H9 (cell line): ENCODE data around the gene LRP8. TPM values are rescaled to one million over a fixed set of nuclear protein-coding genes. Genes with fewer than 3 reads are reported as not detected.
A peak's percentile ranks its signal among the peaks of the same experiment; 100 is the strongest.

Experiments used
- DNase-seq: peaks from one replicate; pipeline ENCODE4 v3.0.0-alpha.2; 2017
- H2AFZ ChIP-seq: one replicate; pipeline ENCODE4 v1.6.1; 2013; ENCODE audit warnings: mild to moderate bottlenecking, low read length, control low read depth, moderate library complexity
- H2AK5ac ChIP-seq: 2 replicates; pipeline ENCODE4 v1.6.1; 2013; ENCODE audit warnings: low read length, control low read depth, mixed read lengths; ENCODE audit not compliant: insufficient read length
- H2BK120ac ChIP-seq: one replicate; pipeline ENCODE4 v1.6.1; 2013; ENCODE audit warnings: low read depth, mild to moderate bottlenecking, low read length, control low read depth, inconsistent platforms; ENCODE audit not compliant: poor library complexity, severe bottlenecking
- H2BK12ac ChIP-seq: 2 replicates; pipeline ENCODE4 v1.6.1; 2013; ENCODE audit warnings: low read length, control low read depth, mixed read lengths, low read depth; ENCODE audit not compliant: insufficient read length
- H2BK15ac ChIP-seq: 2 replicates; pipeline ENCODE4 v1.6.1; 2013; ENCODE audit warnings: low read depth, low read length, control low read depth
- H2BK20ac ChIP-seq: one replicate; pipeline ENCODE4 v1.6.1; 2013; ENCODE audit warnings: low read depth, mild to moderate bottlenecking, low read length, control low read depth, inconsistent platforms; ENCODE audit not compliant: poor library complexity, severe bottlenecking
- H2BK5ac ChIP-seq: 2 replicates; pipeline ENCODE4 v1.6.1; 2013; ENCODE audit warnings: low read length, control low read depth, mixed read lengths; ENCODE audit not compliant: insufficient read length
- H3K14ac ChIP-seq: 2 replicates; pipeline ENCODE4 v1.6.1; 2013; ENCODE audit warnings: low read length, control low read depth; ENCODE audit not compliant: insufficient read depth
- H3K18ac ChIP-seq: 2 replicates; pipeline ENCODE4 v1.6.1; 2013; ENCODE audit warnings: low read depth, mild to moderate bottlenecking, mixed read lengths, low read length, control low read depth; ENCODE audit not compliant: insufficient read length
- H3K23ac ChIP-seq: 2 replicates; pipeline ENCODE4 v1.6.1; 2013; ENCODE audit warnings: low read length, control low read depth, mixed read lengths, low read depth; ENCODE audit not compliant: insufficient read length
- H3K23me2 ChIP-seq: 2 replicates; pipeline ENCODE4 v1.6.1; 2013; ENCODE audit warnings: low read depth, mild to moderate bottlenecking, mixed read lengths, low read length, control low read depth; ENCODE audit not compliant: insufficient read length, poor library complexity, severe bottlenecking
- H3K27ac ChIP-seq: 2 replicates; pipeline ENCODE4 v1.5.1; 2013; ENCODE audit warnings: low read length, control low read depth, mixed read lengths, low read depth; ENCODE audit not compliant: insufficient read length
- H3K27me3 ChIP-seq: 2 replicates; pipeline ENCODE4 v1.6.1; 2013; ENCODE audit warnings: low read length, control low read depth, inconsistent platforms; ENCODE audit not compliant: insufficient read depth
- H3K4ac ChIP-seq: 2 replicates; pipeline ENCODE4 v1.6.1; 2013; ENCODE audit warnings: low read depth, mild to moderate bottlenecking, control low read depth, inconsistent platforms, low read length, moderate library complexity
- H3K4me1 ChIP-seq: 2 replicates; pipeline ENCODE4 v1.6.1; 2013; ENCODE audit warnings: low read length, control low read depth, inconsistent platforms; ENCODE audit not compliant: insufficient read depth
- H3K4me2 ChIP-seq: 2 replicates; pipeline ENCODE4 v1.6.1; 2013; ENCODE audit warnings: low read length, control low read depth, mixed read lengths; ENCODE audit not compliant: insufficient read length, insufficient read depth
- H3K56ac ChIP-seq: 2 replicates; pipeline ENCODE4 v1.6.1; 2013; ENCODE audit warnings: low read depth, mild to moderate bottlenecking, mixed read lengths, low read length, control low read depth; ENCODE audit not compliant: insufficient read length
- H3K79me1 ChIP-seq: 2 replicates; pipeline ENCODE4 v1.6.1; 2013; ENCODE audit warnings: low read depth, mild to moderate bottlenecking, moderate library complexity, low read length, control low read depth, inconsistent platforms; ENCODE audit not compliant: insufficient read depth, poor library complexity, severe bottlenecking
- H3K79me2 ChIP-seq: 2 replicates; pipeline ENCODE4 v1.6.1; 2013; ENCODE audit warnings: low read length, control low read depth, inconsistent platforms; ENCODE audit not compliant: insufficient read depth
- H3K9ac ChIP-seq: 2 replicates; pipeline ENCODE4 v1.6.1; 2013; ENCODE audit warnings: low read length, control low read depth, mixed read lengths; ENCODE audit not compliant: insufficient read length; ENCODE audit errors: extremely low read depth
- H3K9me3 ChIP-seq: one replicate; pipeline ENCODE4 v1.6.1; 2013; ENCODE audit warnings: low read depth, low read length, inconsistent platforms; ENCODE audit not compliant: control insufficient read depth
- H3T11ph ChIP-seq: one replicate; pipeline ENCODE4 v1.6.1; 2013; ENCODE audit warnings: mild to moderate bottlenecking, low read length, control low read depth, inconsistent platforms
- H4K20me1 ChIP-seq: one replicate; pipeline ENCODE4 v1.6.1; 2013; ENCODE audit not compliant: control insufficient read depth, insufficient read length, insufficient read depth
- H4K5ac ChIP-seq: 2 replicates; pipeline ENCODE4 v1.6.1; 2013; ENCODE audit warnings: low read depth, mild to moderate bottlenecking, mixed read lengths, low read length, control low read depth; ENCODE audit not compliant: insufficient read length
- H4K8ac ChIP-seq: replicated peaks from 2 replicates; pipeline ENCODE4 v1.6.1; 2013; ENCODE audit warnings: low read length, control low read depth, mixed read lengths, low read depth; ENCODE audit not compliant: insufficient read length
- H4K91ac ChIP-seq: 2 replicates; pipeline ENCODE4 v1.6.1; 2013; ENCODE audit warnings: low read depth, mild to moderate bottlenecking, moderate library complexity, mixed read lengths, low read length, control low read depth; ENCODE audit not compliant: insufficient read length
- H3K27ac Mint-ChIP-seq, 3 experiments: 2 replicates in 2 of 3; 3 replicates in 1 of 3; pipeline ENCODE4 v1.8.0; 2020 to 2021; ENCODE audit warnings: mixed read lengths in 3 of 3, mild to moderate bottlenecking in 1 of 3, moderate library complexity in 1 of 3
- H3K27me3 Mint-ChIP-seq: 2 replicates; pipeline ENCODE4 v1.8.0; 2021; ENCODE audit warnings: low read depth, mild to moderate bottlenecking, moderate library complexity, mixed read lengths
- H3K36me3 Mint-ChIP-seq, 3 experiments: 2 replicates in 2 of 3; 3 replicates in 1 of 3; pipeline ENCODE4 v1.8.0; 2020 to 2021; ENCODE audit warnings: low read depth in 3 of 3, mixed read lengths in 3 of 3; ENCODE audit not compliant: insufficient read depth in 1 of 3
- H3K4me1 Mint-ChIP-seq, 2 experiments: 2 replicates each; pipeline ENCODE4 v1.8.0; 2020; ENCODE audit warnings: mixed read lengths in 2 of 2
- H3K4me3 Mint-ChIP-seq, 2 experiments: 2 replicates in 1 of 2; 3 replicates in 1 of 2; pipeline ENCODE4 v1.8.0; 2020 to 2021; ENCODE audit warnings: mild to moderate bottlenecking in 2 of 2, mixed read lengths in 2 of 2, moderate library complexity in 1 of 2
- H3K9me3 Mint-ChIP-seq, 2 experiments: 2 replicates in 1 of 2; 3 replicates in 1 of 2; pipeline ENCODE4 v1.8.0; 2020; ENCODE audit warnings: mild to moderate bottlenecking in 2 of 2, mixed read lengths in 2 of 2, moderate library complexity in 1 of 2
- WGBS: extraction: QIAGEN DNeasy Blood & Tissue Kit; methylation state at CpG from one replicate; pipeline ENCODE4 v1.1.7; 2013; ENCODE audit warnings: missing lambda C conversion rate, low lambda C conversion rate, mixed read lengths; ENCODE audit not compliant: insufficient read length; ENCODE audit errors: extremely low coverage; 5-methylcytosine and 5-hydroxymethylcytosine counted together
- total RNA-seq: library from RNA; stranded (reverse); gene quantifications from 2 replicates; pipeline ENCODE4 v1.2.1, GENCODE V29; 2021
- TF ChIP-seq, protein P1 (sequence below): fragments of 200-600 bp; sonication (generic); conservative IDR thresholded peaks from 3 replicates; pipeline ENCODE4 v1.8.0; 2021; ENCODE audit warnings: antibody characterized with exemption, mild to moderate bottlenecking

The LRP8 gene
- total RNA-seq, 1 experiment from 2014 or later = 78.6 TPM

DNA sequence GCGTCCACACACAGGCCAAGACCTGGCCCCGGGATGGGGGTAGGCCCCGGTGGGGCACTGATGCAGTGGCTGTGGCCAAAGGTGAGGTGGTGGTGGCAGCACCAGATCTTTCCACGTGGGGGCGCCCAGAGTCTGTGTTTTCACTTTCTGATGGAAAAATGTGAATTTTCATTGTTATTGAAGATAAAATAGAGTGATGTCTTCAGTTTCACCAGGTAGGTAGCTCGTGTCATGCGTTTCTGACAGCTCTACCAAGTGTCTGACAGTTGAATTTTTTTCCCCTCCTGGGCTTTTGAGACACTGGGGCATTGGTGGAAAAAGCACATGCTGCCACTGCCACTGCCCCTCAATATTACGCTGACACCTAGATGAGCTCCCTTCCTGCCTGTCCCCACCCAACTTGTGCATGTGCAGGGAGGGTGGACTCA lies 49.6 kb downstream of the LRP8 start:
- Histone ChIP-seq H3K27me3 (no peaks in the 10 kb centered on the region), H2AFZ (no peak overlapping the region), H3K23ac (no peak overlapping the region), H4K20me1 (no peaks in the 10 kb centered on the region), H3K79me2 (no peaks in the 10 kb centered on the region), H4K8ac (no peak overlapping the region), H4K5ac (no peak overlapping the region), H2BK20ac (no peak overlapping the region), H3T11ph (no peak overlapping the region), H3K18ac (no peak overlapping the region), H3K14ac (no peak overlapping the region), H3K4me2 (no peak overlapping the region), H3K56ac (no peak overlapping the region), H3K23me2 (peaks cover 2% of the 10 kb centered on the region), H2BK15ac (no peak overlapping the region), H4K91ac (no peak overlapping the region), H2AK5ac (no peak overlapping the region), H3K9me3 (no peaks in the 10 kb centered on the region), H3K4me1 (no peaks in the 10 kb centered on the region), H2BK120ac (no peak overlapping the region), H3K4ac (no peak overlapping the region), H2BK5ac (no peak overlapping the region), H3K9ac (no peak overlapping the region), H2BK12ac (no peak overlapping the region), H3K27ac (no peak overlapping the region), H3K79me1 (no peaks in the 10 kb centered on the region)
- peak; percentile 53 for DNase-seq
- H3K9me3 Mint-ChIP-seq = no peaks in the 10 kb centered on the region
- no peaks in the 10 kb centered on the region for H3K4me1 Mint-ChIP-seq
- no peaks in the 10 kb centered on the region; the same call in 1 of the 2 replicates for H3K27me3 Mint-ChIP-seq
- no peak overlapping the region for H3K4me3 Mint-ChIP-seq
- H3K36me3 Mint-ChIP-seq = peaks cover 46 to 80% (median 68%) of the 10 kb centered on the region in 3 experiments; a peak in 6 of 7 replicates
- peak overlapping the region in 2 of 3 experiments; percentile 70 to 92; a peak in 2 of 7 replicates for H3K27ac Mint-ChIP-seq
- whole genome bisulfite sequencing = no CpG with 5 or more reads among the region's 8 CpGs
- TF ChIP-seq, protein P1, sequence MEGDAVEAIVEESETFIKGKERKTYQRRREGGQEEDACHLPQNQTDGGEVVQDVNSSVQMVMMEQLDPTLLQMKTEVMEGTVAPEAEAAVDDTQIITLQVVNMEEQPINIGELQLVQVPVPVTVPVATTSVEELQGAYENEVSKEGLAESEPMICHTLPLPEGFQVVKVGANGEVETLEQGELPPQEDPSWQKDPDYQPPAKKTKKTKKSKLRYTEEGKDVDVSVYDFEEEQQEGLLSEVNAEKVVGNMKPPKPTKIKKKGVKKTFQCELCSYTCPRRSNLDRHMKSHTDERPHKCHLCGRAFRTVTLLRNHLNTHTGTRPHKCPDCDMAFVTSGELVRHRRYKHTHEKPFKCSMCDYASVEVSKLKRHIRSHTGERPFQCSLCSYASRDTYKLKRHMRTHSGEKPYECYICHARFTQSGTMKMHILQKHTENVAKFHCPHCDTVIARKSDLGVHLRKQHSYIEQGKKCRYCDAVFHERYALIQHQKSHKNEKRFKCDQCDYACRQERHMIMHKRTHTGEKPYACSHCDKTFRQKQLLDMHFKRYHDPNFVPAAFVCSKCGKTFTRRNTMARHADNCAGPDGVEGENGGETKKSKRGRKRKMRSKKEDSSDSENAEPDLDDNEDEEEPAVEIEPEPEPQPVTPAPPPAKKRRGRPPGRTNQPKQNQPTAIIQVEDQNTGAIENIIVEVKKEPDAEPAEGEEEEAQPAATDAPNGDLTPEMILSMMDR = peak; percentile 90
